Left lobe of liver (tissue), 1 donor: ENCODE measurements around the gene H2BK1. TPM values are rescaled to one million over a fixed set of nuclear protein-coding genes. Genes with fewer than 3 reads are reported as not detected.

Source experiments
- total RNA-seq: library from RNA; stranded (reverse); gene quantifications from one replicate; pipeline ENCODE4 v1.2.1, GENCODE V29; 2021
- donor health status: DM: no; HTN: yes; CAD: no.

The H2BK1 gene
- total RNA-seq, 1 donor from 2014 or later = not detected

Other genes starting within 250 kb of the H2BK1 start
- 0.28 TPM for gene KCNH2, start 232.2 kb downstream of the H2BK1 start, total RNA-seq
- 8.7 TPM for gene NOS3, start 219.5 kb downstream of the H2BK1 start, total RNA-seq
- not detected for gene ATG9B, start 186.0 kb downstream of the H2BK1 start, total RNA-seq
- 29.1 TPM for gene ABCB8, start 182.0 kb downstream of the H2BK1 start, total RNA-seq
- 2.2 TPM for gene ASIC3, start 162.0 kb downstream of the H2BK1 start, total RNA-seq
- 9.6 TPM for gene CDK5, start 152.6 kb downstream of the H2BK1 start, total RNA-seq
- 83.1 TPM for gene SLC4A2, start 150.9 kb downstream of the H2BK1 start, total RNA-seq
- gene FASTK, start 129.7 kb downstream of the H2BK1 start, total RNA-seq = 61.3 TPM
- gene TMUB1, start 127.0 kb downstream of the H2BK1 start, total RNA-seq = 60.4 TPM
- gene AGAP3, start 124.0 kb downstream of the H2BK1 start, total RNA-seq = 54.7 TPM
- not detected for gene GBX1, start 42.8 kb downstream of the H2BK1 start, total RNA-seq
- not detected for gene ASB10, start 23.2 kb downstream of the H2BK1 start, total RNA-seq
- gene ABCF2, start 16.7 kb upstream of the H2BK1 start, total RNA-seq = 7.8 TPM
- gene CHPF2, start 22.0 kb upstream of the H2BK1 start, total RNA-seq = 16.1 TPM
- gene SMARCD3, start 38.2 kb upstream of the H2BK1 start, total RNA-seq = 2.2 TPM
- gene NUB1, start 131.3 kb upstream of the H2BK1 start, total RNA-seq = 19.0 TPM
- gene WDR86, start 199.6 kb upstream of the H2BK1 start, total RNA-seq = 0.28 TPM
- gene CRYGN, start 229.7 kb upstream of the H2BK1 start, total RNA-seq = not detected